Caco-2 (cell line): ENCODE measurements around the gene HACD1. TPM values are rescaled to one million over a fixed set of nuclear protein-coding genes. Genes with fewer than 3 reads are reported as not detected.

Experiments
- BruUV-seq: library from RNA; stranded (reverse); fragments of 400-500 nt; replicated peaks from 2 replicates; lab custom pipeline; 2021; lab: Mats Ljungman, UMichigan
- CTCF ChIA-PET: fragments of 300-600 bp; sonication (Branson Sonifier 250); formaldehyde crosslinking; loops from one replicate; lab custom pipeline; 2022; ENCODE audit warnings: antibody characterized with exemption; lab: Charles Lee
- POLR2A ChIA-PET: fragments of 300-600 bp; sonication (Branson Sonifier 250); formaldehyde crosslinking; loops from one replicate; lab custom pipeline; 2022; ENCODE audit warnings: antibody characterized with exemption; lab: Charles Lee
- DNase-seq, 2 experiments: peaks; one replicate each; pipeline versions ENCODE4 v3.0.0 to v3.0.0-alpha.2; 2020 to 2022
- H3K27me3 ChIP-seq: replicated peaks from 2 replicates; pipeline ENCODE4 v1.6.0; 2011; ENCODE audit warnings: low read length; ENCODE audit not compliant: control insufficient read depth, insufficient read depth
- H3K36me3 ChIP-seq: 2 replicates; pipeline ENCODE4 v1.5.1; 2011; ENCODE audit warnings: low read length; ENCODE audit not compliant: control insufficient read depth, insufficient read depth
- H3K4me1 ChIP-seq: fragments of 250-450 bp; sonication (Bioruptor Pico); 2 replicates; pipeline ENCODE4 v1.5.1; 2020; ENCODE audit warnings: mild to moderate bottlenecking
- H3K4me3 ChIP-seq: 2 replicates; pipeline ENCODE4 v1.5.1; 2011; ENCODE audit warnings: low read depth, mild to moderate bottlenecking, control low read depth, low read length
- H3K9me3 ChIP-seq: fragments of 250-450 bp; sonication (Bioruptor Pico); 2 replicates; pipeline ENCODE4 v1.5.1; 2020; ENCODE audit warnings: mild to moderate bottlenecking, moderate library complexity
- H3K27ac Mint-ChIP-seq: one replicate; pipeline ENCODE4 v1.8.0; 2022; ENCODE audit warnings: mixed read lengths; ENCODE audit not compliant: unreplicated experiment
- H3K27me3 Mint-ChIP-seq: one replicate; pipeline ENCODE4 v1.8.0; 2022; ENCODE audit warnings: mixed read lengths; ENCODE audit not compliant: insufficient read depth, unreplicated experiment
- H3K36me3 Mint-ChIP-seq: one replicate; pipeline ENCODE4 v1.8.0; 2022; ENCODE audit warnings: mild to moderate bottlenecking, mixed read lengths; ENCODE audit not compliant: insufficient read depth, unreplicated experiment
- H3K4me1 Mint-ChIP-seq: one replicate; pipeline ENCODE4 v1.8.0; 2022; ENCODE audit warnings: low read depth, mixed read lengths; ENCODE audit not compliant: unreplicated experiment
- H3K4me3 Mint-ChIP-seq: one replicate; pipeline ENCODE4 v1.8.0; 2022; ENCODE audit warnings: mild to moderate bottlenecking, moderate library complexity, mixed read lengths; ENCODE audit not compliant: unreplicated experiment
- H3K9me3 Mint-ChIP-seq: one replicate; pipeline ENCODE4 v1.8.0; 2022; ENCODE audit warnings: mixed read lengths; ENCODE audit not compliant: unreplicated experiment
- CTCF ChIP-seq, 2 experiments: fragments of 200-600 bp in 1 of 2; IDR thresholded peaks; 1 replicate in 1 of 2; 2 replicates in 1 of 2; pipeline versions ENCODE4 v1.5.1 to v1.8.0; 2011 to 2022; ENCODE audit warnings: antibody characterized with exemption in 1 of 2, control low read depth in 1 of 2, inconsistent platforms in 1 of 2, low read depth in 1 of 2, low read length in 1 of 2, mild to moderate bottlenecking in 1 of 2, moderate library complexity in 1 of 2; ENCODE audit not compliant: insufficient read depth in 1 of 2, severe bottlenecking in 1 of 2, unreplicated experiment in 1 of 2
- intact Hi-C: fragments of 100-400 bp; cut with micrococcal nuclease; formaldehyde crosslinking; loops from one replicate; pipeline ENCODE4 v1.10.0; 2022; ENCODE audit not compliant: unreplicated experiment
- total RNA-seq: library from RNA; stranded (reverse); gene quantifications from 2 replicates; pipeline ENCODE4 v1.2.3, GENCODE V29; 2022

HACD1 gene
- total RNA-seq, 1 experiment from 2014 or later = 47.8 TPM

DNA sequence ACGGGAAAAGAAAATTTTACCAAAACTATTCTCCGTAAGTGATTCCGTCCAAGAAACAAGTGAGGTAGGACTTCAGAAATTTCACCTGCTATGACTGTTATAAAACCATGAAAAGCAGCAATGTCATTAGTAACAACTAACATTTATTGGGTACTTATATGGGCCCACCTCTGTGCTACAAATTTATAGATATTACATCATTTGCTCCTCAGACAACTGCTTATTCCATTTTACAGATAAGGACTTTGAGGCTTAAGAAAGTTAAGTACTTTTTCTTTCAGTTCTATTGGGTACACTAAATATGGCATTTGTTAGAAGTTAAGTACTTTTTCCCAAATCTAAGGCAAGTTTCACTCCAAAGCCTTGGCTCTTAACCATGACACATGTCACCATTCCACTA is 36.3 kb downstream of the HACD1 start:
- no TSS peak for BruUV-seq
- intact Hi-C loops = no loop called here
- POLR2A ChIA-PET = no interaction called here

DNA sequence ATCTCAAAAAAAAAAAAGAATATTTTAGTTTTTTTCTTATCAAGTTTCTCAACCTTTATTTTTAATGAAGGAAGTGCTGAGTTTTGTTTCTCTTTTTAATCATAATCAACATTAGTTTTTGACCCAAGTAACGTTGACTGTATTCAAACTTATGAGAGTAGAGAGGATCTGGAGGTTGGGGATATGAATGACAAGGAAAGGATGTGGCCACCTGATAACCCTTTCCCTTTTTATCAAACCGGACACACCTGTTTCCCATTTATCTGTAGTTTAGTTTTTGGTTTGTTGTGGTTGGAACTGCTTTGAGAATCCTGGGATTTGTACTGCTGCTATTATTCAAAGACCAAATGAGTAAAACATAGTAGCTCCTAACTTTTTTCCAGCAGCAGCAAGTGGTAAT is 38.6 kb downstream of the HACD1 start:
- DNase-seq = no peak
- H3K36me3 Mint-ChIP-seq = no peaks in the 10 kb centered on the region
- Histone ChIP-seq H3K4me3 (no peak overlapping the region), H3K27me3 (no peaks in the 10 kb centered on the region; the same call in 1 of the 2 replicates), H3K36me3 (no peaks in the 10 kb centered on the region), H3K9me3 (no peaks in the 10 kb centered on the region), H3K4me1 (no peaks in the 10 kb centered on the region)
- ChIA-PET POLR2A (no interaction called here), CTCF (no interaction called here)
- H3K4me3 Mint-ChIP-seq = no peak overlapping the region
- TF ChIP-seq CTCF (IDR thresholded peaks at IDR 0.05; ENCODE audit: insufficient read depth in 1 of 2, low read depth in 1 of 2, low read length in 1 of 2, severe bottlenecking in 1 of 2, unreplicated experiment in 1 of 2) = no peak
- H3K27me3 Mint-ChIP-seq = no peaks in the 10 kb centered on the region
- H3K4me1 Mint-ChIP-seq = no peaks in the 10 kb centered on the region
- H3K9me3 Mint-ChIP-seq = no peaks in the 10 kb centered on the region
- no TSS peak for BruUV-seq
- no peak overlapping the region for H3K27ac Mint-ChIP-seq
- intact Hi-C loops = no loop called here

More for the DNA sequence above, 36.3 kb downstream of the HACD1 start:
- Mint-ChIP-seq H3K4me3 (no peak overlapping the region), H3K27ac (no peak overlapping the region), H3K27me3 (no peaks in the 10 kb centered on the region), H3K4me1 (peaks cover 8% of the 10 kb centered on the region), H3K36me3 (no peaks in the 10 kb centered on the region), H3K9me3 (no peaks in the 10 kb centered on the region)
- TF ChIP-seq CTCF (IDR thresholded peaks at IDR 0.05; ENCODE audit: insufficient read depth in 1 of 2, low read depth in 1 of 2, low read length in 1 of 2, severe bottlenecking in 1 of 2, unreplicated experiment in 1 of 2) = no peak
- H3K9me3 ChIP-seq = no peaks in the 10 kb centered on the region
- no peaks in the 10 kb centered on the region; the same call in 1 of the 2 replicates for H3K27me3 ChIP-seq
- no peak for DNase-seq
- CTCF ChIA-PET = no interaction called here
- H3K4me1 ChIP-seq = no peaks in the 10 kb centered on the region
- no peak overlapping the region for H3K4me3 ChIP-seq
- H3K36me3 ChIP-seq = no peaks in the 10 kb centered on the region

DNA sequence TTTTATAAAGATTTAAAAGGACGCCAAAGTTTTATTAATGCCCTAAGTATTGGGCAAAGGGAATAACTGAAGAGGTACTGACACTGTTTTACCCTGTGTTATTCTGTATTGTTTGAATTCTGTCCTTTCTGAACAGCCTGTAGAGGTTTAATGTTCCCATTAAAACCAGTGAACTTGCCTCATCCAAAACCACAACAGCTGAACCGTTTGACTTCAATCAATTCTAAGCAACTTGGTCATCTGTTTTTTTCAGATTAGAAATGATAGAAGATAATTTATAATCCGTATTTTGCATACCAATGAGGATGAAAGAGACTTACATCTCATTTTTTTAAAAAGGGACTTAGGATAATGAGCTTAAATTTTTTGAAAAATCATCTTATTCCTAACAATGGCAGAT is 40.4 kb downstream of the HACD1 start:
- Mint-ChIP-seq H3K36me3 (no peaks in the 10 kb centered on the region), H3K4me3 (no peak overlapping the region), H3K4me1 (peaks cover 6% of the 10 kb centered on the region), H3K27ac (no peak overlapping the region), H3K9me3 (no peaks in the 10 kb centered on the region), H3K27me3 (no peaks in the 10 kb centered on the region)
- intact Hi-C loops = no loop called here
- Histone ChIP-seq H3K36me3 (no peaks in the 10 kb centered on the region), H3K4me3 (no peak overlapping the region), H3K4me1 (no peaks in the 10 kb centered on the region), H3K27me3 (no peaks in the 10 kb centered on the region; the same call in 1 of the 2 replicates), H3K9me3 (no peaks in the 10 kb centered on the region)
- ChIA-PET CTCF (no interaction called here), POLR2A (no interaction called here)
- TF ChIP-seq CTCF (IDR thresholded peaks at IDR 0.05; ENCODE audit: insufficient read depth in 1 of 2, low read depth in 1 of 2, low read length in 1 of 2, severe bottlenecking in 1 of 2, unreplicated experiment in 1 of 2) = no peak
- BruUV-seq = no TSS peak
- no peak for DNase-seq
